Endothelial cell of umbilical vein (primary cell): ENCODE results near the gene SYNPO2. TPM values are rescaled to one million over a fixed set of nuclear protein-coding genes. Genes with fewer than 3 reads are reported as not detected.
"Not testable (repeated sequence)": the region's sequence is repeated elsewhere in the genome, so short reads cannot be mapped to it uniquely, and the experiment has no call there.

Experiments used
- BruUV-seq: library from RNA; stranded (reverse); fragments of 400-500 nt; replicated peaks from 2 replicates; lab custom pipeline; 2021; lab: Mats Ljungman, UMichigan
- CTCF ChIA-PET: fragments of 300-600, 350-600 bp; sonication (Branson Sonifier 250); formaldehyde crosslinking; loops from one replicate; lab custom pipeline; 2021; ENCODE audit warnings: antibody characterized with exemption, inconsistent platforms; lab: Charles Lee
- POLR2A ChIA-PET: fragments of 300-600, 350-600 bp; sonication (Branson Sonifier 250); formaldehyde crosslinking; loops from one replicate; lab custom pipeline; 2021; ENCODE audit warnings: antibody characterized with exemption, inconsistent platforms; lab: Charles Lee
- DNase-seq: peaks from one replicate; pipeline ENCODE4 v3.0.0-alpha.2; 2011; ENCODE audit warnings: low read depth, low spot score
- FAIRE-seq: peaks from 2 replicates; lab custom pipeline; 2011; peaks lifted over from hg19 to GRCh38; lab: Jason Lieb, UNC
- H2AFZ ChIP-seq: 2 replicates; pipeline ENCODE4 v1.6.0; 2012; ENCODE audit warnings: low read depth, low read length, control low read depth, inconsistent platforms
- H3K27ac ChIP-seq: 2 replicates; pipeline ENCODE4 v1.5.1; 2011; ENCODE audit warnings: low read depth, mild to moderate bottlenecking, control low read depth, low read length, moderate library complexity; ENCODE audit not compliant: insufficient read depth
- H3K27me3 ChIP-seq, 2 experiments: 2 replicates each; pipeline versions ENCODE4 v1.6.0 to v1.6.1; 2011; ENCODE audit warnings: low read length in 2 of 2, mixed read lengths in 1 of 2; ENCODE audit not compliant: control insufficient read depth in 2 of 2, insufficient read depth in 2 of 2
- H3K36me3 ChIP-seq, 2 experiments: 2 replicates in 1 of 2; 3 replicates in 1 of 2; pipeline ENCODE4 v1.5.1; 2011; ENCODE audit warnings: low read length in 2 of 2, mild to moderate bottlenecking in 1 of 2, moderate library complexity in 1 of 2; ENCODE audit not compliant: control insufficient read depth in 2 of 2, insufficient read depth in 2 of 2; ENCODE audit errors: extremely low read depth in 1 of 2
- H3K4me1 ChIP-seq: 3 replicates; pipeline ENCODE4 v1.5.1; 2011; ENCODE audit warnings: mild to moderate bottlenecking, low read length; ENCODE audit not compliant: control insufficient read depth, insufficient read depth; ENCODE audit errors: extremely low read depth
- H3K4me2 ChIP-seq: 2 replicates; pipeline ENCODE4 v1.6.1; 2011; ENCODE audit warnings: low read length, control low read depth, mixed read lengths; ENCODE audit not compliant: insufficient read depth
- H3K4me3 ChIP-seq, 3 experiments: fragments of 200-600 bp in 1 of 3; sonication (generic), shearing (Covaris generic) in 1 of 3; replicated peaks in 1 of 3; 2 replicates each; pipeline ENCODE4 v1.5.1; 2011 to 2016; ENCODE audit warnings: control low read depth in 3 of 3, low read length in 3 of 3, mild to moderate bottlenecking in 2 of 3, inconsistent platforms in 1 of 3, low read depth in 1 of 3, moderate library complexity in 1 of 3; ENCODE audit not compliant: insufficient read depth in 1 of 3
- H3K79me2 ChIP-seq: 2 replicates; pipeline ENCODE4 v1.6.0; 2012; ENCODE audit warnings: low read length, inconsistent platforms; ENCODE audit not compliant: control insufficient read depth, insufficient read depth
- H3K9ac ChIP-seq: replicated peaks from 2 replicates; pipeline ENCODE3; 2011; ENCODE audit warnings: low read length, control low read depth; ENCODE audit not compliant: insufficient read depth; ENCODE audit errors: extremely low read depth
- H3K9me1 ChIP-seq: replicated peaks from 3 replicates; pipeline ENCODE4 v1.6.0; 2011; ENCODE audit warnings: mild to moderate bottlenecking, low read length; ENCODE audit not compliant: control insufficient read depth, insufficient read depth; ENCODE audit errors: extremely low read depth
- H3K9me3 ChIP-seq: replicated peaks from 2 replicates; pipeline ENCODE4 v1.5.1; 2012; ENCODE audit warnings: low read length, inconsistent platforms; ENCODE audit not compliant: control insufficient read depth, insufficient read depth
- H4K20me1 ChIP-seq: replicated peaks from 2 replicates; pipeline ENCODE3; 2011; ENCODE audit warnings: mild to moderate bottlenecking, low read length; ENCODE audit not compliant: control insufficient read depth, insufficient read depth; ENCODE audit errors: extremely low read depth
- MAX ChIP-seq: IDR thresholded peaks from 2 replicates; pipeline ENCODE4 v1.6.1; 2011; ENCODE audit not compliant: insufficient read depth, insufficient read length
- POLR2A ChIP-seq: IDR thresholded peaks from 2 replicates; pipeline ENCODE4 v1.6.1; 2012; ENCODE audit warnings: low read depth, mild to moderate bottlenecking, control low read depth, low read length
- dilution Hi-C: fragments of 300-500 bp; cut with MboI; formaldehyde crosslinking; loops from one replicate; pipeline ENCODE4 v1.15.0; 2019; ENCODE audit warnings: low sequenced_read_pairs; ENCODE audit not compliant: extremely low pct_ligation_motif_present
- intact Hi-C: fragments of 100-400 bp; cut with micrococcal nuclease; formaldehyde crosslinking; loops from one replicate; pipeline ENCODE4 v1.10.0; 2022
- polyA plus RNA-seq, 4 experiments: library from polyadenylated mRNA; depleted of rRNA in 3 of 4; stranded (reverse) in 3 of 4; unstranded in 1 of 4; fragments of >200 nt; gene quantifications; 2 replicates each; pipeline versions ENCODE4 v1.2.1 to v1.2.3, GENCODE V29; 2011 to 2012; ENCODE audit warnings: missing spikeins in 1 of 4
- total RNA-seq: library from RNA; stranded (reverse); gene quantifications from 2 replicates; pipeline ENCODE4 v1.2.3, GENCODE V29; 2021

Gene SYNPO2
- total and polyA plus RNA-seq, 2 donors (not counting 3 experiments of a cell fraction or from before 2014, with no cell fraction given): 0.06 to 0.13 TPM

DNA sequence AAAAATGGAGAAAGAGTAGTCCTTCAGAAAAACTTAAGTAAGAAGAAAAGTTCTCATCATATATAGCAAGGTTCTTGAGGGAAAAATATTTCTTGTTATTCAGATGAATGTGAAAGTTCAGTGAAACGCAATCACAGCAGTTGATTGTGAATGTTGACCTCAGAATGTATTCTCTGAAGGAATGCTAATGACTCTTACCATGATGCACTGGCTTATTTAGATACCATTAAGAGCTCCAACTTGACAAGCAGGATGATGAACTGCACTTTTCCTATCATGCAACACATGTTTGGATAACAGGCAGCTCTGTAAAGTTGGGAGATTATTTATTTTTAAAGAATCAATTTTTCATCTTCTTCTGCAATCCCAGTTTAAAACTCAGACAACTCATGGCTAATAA lies 131.5 kb downstream of the SYNPO2 start:
- intact Hi-C loops (no loop called here), dilution Hi-C loops (no loop called here)
- no peak overlapping the region for H2AFZ ChIP-seq
- H3K9me1 ChIP-seq: no peaks in the 10 kb centered on the region
- no peak for TF ChIP-seq MAX
- no peak for TF ChIP-seq POLR2A
- peaks cover 0 to 6% of the 10 kb centered on the region in 2 experiments for H3K27me3 ChIP-seq
- BruUV-seq: no TSS peak
- no peaks in the 10 kb centered on the region for H3K36me3 ChIP-seq
- ChIA-PET POLR2A (no interaction called here), CTCF (no interaction called here)
- H3K79me2 ChIP-seq: no peaks in the 10 kb centered on the region
- H4K20me1 ChIP-seq: no peaks in the 10 kb centered on the region
- no peaks in the 10 kb centered on the region for H3K9me3 ChIP-seq
- H3K9ac ChIP-seq: no peak overlapping the region
- H3K4me2 ChIP-seq: no peak overlapping the region
- DNase-seq (no peak), FAIRE-seq (no peak)
- no peak overlapping the region for H3K27ac ChIP-seq
- H3K4me1 ChIP-seq: no peaks in the 10 kb centered on the region
- H3K4me3 ChIP-seq: no peak overlapping the region

GRCh38 chr4:119022520-119022919 lies 133.9 kb downstream of the SYNPO2 start:
- H3K27me3 ChIP-seq, H3K4me2 ChIP-seq, H3K4me1 ChIP-seq, H3K9ac ChIP-seq, DNase-seq, dilution Hi-C loops, CTCF ChIA-PET, H3K4me3 ChIP-seq, H3K9me3 ChIP-seq, intact Hi-C loops, H2AFZ ChIP-seq, BruUV-seq, H3K9me1 ChIP-seq, FAIRE-seq, H4K20me1 ChIP-seq, H3K36me3 ChIP-seq, POLR2A ChIA-PET, H3K79me2 ChIP-seq, H3K27ac ChIP-seq: not testable (repeated sequence)
